GM19468 (cell line): ENCODE measurements around the gene S100Z.
"Not testable (repeated sequence)": the region's sequence is repeated elsewhere in the genome, so short reads cannot be mapped to it uniquely, and the experiment has no call there.

Experiments used
- ATAC-seq: cut with Tn5 transposase; IDR thresholded peaks from one replicate; pipeline ENCODE4 v1.9.1; 2021; ENCODE audit warnings: mild to moderate bottlenecking, moderate library complexity, moderate number of reproducible peaks; ENCODE audit not compliant: unreplicated experiment; ENCODE audit errors: extremely low read depth

Gene S100Z

GRCh38 chr5:76849419-76850291, at the start of gene S100Z:
S100Z (plus strand) TSS chr5:76850014; CDS start chr5:76875360, 25,346 bp downstream.
- no peak for ATAC-seq

GRCh38 chr5:76800579-76800978, 49.2 kb upstream of the S100Z start:
- no peak for ATAC-seq

GRCh38 chr5:76801159-76801802, 48.5 kb upstream of the S100Z start:
- ATAC-seq = no peak

- ATAC-seq = no peak
Measured at GRCh38 chr5:76801803-76802195, 48.0 kb upstream of the S100Z start.

DNA sequence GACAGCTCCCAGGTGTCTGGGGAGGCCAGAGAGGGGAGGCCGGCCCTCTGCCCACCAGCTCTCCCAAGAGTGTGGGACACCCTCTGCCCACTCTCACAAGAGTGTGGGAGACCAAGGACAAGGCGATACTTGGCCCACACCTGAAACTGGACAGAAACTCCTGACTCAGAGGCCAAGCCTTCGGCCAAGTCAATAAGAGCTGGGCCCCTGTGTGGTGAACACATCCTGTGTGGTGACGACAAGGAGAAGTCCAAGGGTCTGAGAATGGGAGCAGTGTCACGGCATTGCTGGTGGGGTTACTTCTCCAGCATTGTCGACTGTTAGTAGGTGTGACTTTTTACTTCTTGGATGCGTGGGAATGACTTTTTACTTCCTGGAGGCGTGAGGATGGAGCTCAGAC, 45.5 kb upstream of the S100Z start:
- no peak for ATAC-seq

DNA sequence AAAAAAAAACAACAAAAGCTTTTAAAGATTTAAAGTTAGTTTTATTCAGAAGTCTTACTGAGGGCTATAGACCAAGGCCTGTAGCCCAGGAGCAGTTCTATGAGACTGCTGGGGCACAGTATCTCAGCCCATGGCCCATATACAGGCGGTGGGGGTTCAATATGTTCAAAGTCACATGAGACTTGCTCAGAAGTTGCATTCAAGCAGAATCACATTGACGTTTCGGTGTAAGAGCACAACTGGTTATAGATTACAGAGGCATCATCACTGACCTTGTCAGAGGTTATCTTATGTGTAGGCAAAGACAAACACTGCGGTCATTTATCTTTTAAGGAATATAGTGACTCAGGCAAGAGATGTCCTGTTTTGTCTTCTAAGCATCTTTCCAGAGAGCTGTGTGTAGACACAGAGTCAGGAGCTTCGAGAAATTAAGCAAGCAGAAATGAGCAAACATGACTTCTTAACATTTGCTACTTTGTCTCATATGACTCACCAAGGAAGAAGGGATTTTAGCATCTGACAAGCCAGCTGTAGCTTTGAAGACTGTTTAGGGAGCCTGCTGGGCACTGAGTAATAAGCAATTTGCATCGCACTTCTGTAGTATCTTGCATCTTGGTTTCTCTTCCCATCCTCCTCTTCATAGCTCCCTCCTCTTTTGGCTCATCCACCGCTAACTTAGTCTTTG, 43.9 kb upstream of the S100Z start:
- ATAC-seq = no peak

DNA sequence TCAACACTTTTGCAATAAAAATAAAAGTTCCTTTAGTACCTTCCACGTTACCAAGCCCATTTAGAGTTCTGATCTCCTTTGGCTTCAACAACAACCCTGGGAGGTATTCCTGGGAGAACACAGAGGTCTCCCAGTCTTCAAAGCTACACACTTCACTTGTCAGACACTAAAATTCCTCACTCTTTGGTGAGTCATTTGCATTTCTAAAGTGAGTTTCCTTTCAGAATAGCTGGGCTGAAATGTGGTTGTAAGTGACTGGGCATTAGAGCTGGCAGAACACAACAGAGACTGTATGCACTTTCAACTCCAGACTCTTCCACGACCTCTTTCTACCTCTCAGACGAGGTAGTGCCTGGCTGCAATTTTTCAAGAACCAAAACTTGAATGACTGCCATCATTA, 42.5 kb upstream of the S100Z start:
- ATAC-seq = no peak

- no peak for ATAC-seq
Measured at GRCh38 chr5:76808141-76808691, 41.6 kb upstream of the S100Z start.

DNA sequence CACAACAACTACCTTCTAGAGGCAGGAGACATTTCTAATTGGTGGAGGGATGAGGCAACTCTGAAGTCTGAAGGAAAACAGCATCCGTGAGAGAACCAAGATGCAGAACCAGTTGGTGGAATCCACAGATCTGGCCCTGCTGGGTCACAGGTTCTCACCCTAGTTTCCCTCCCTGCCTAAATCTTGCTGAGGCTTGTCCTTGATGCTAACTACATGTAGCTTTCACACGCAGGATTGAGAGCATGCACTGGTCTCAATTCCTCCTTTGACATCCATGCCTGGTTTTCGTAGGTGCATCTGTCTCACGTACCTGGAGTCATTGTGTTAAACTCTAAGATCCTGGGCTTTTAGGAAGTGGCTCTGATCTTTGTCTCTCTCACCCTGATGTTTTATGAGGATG, 40.7 kb upstream of the S100Z start:
- no peak for ATAC-seq

GRCh38 chr5:76810236-76810635, 39.6 kb upstream of the S100Z start:
- ATAC-seq = no peak

DNA sequence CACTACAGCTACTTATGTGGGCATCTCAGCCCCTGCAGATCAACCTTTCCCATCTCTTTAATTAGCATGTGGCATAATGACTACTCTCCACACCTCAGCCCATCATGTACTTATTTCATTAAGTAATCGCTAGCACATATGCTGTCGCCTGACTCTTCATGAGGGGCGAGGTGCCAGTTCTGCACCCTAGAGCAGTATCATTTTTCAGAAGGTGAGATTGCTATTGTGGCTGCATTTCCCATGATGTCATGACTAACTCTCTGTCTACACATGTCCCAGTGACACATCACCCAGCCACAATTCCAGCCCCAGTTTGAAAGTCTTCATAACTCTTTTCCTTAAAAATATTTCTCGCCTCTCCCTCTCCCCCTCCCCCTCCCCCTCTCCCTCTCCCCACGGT, 38.6 kb upstream of the S100Z start:
- no peak for ATAC-seq

DNA sequence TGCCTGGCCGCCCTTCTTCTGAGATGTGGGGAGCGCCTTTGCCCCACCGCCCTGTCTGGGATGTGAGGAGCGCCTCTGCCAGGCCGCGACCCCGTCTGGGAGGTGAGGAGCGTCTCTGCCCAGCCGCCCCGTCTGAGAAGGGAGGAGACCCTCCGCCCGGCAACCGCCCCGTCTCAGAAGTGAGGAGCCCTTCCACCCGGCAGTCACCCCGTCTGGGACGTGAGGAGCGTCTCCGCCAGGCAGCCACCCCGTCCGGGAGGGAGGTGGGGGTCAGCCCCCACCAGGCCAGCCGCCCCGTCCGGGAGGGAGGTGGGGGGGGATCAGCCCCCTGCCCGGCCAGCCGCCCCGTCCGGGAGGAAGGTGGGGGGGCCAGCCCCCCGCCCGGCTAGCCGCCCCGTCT, 37.6 kb upstream of the S100Z start:
- not testable (repeated sequence) for ATAC-seq

DNA sequence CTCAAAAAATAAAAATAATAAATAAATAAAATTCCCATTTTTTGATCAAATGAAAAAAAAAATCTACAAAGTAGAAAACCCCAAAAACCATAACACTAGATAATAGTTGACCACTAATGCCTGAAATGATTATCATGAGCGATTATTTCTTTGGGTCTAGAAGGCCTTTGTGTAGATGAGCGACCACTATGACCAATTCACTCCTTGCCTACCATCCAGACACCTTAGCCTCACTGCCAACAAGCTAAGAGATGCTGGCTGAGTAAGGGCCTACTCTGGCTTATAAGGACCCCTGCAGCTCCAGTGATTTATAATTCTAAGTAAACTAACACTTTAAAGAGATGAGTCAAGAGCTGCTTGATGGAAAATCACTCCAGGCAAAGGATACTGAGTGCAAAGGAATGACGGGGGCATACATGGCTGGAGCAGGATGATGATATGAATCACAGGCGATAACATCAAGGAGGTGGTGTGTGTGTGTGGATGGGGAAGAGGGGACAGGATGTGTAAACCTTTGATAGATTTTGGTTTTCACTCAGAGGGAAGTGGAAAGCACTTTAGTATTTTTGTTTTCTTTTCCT, 35.7 kb upstream of the S100Z start:
- ATAC-seq = no peak

- no peak for ATAC-seq
Measured at GRCh38 chr5:76816110-76816831, 33.5 kb upstream of the S100Z start.

- ATAC-seq = no peak
Measured at GRCh38 chr5:76818844-76819831, 30.7 kb upstream of the S100Z start, which contains the start of gene F2RL1. F2RL1 (plus strand) TSS chr5:76819030; CDS start chr5:76819183, 153 bp downstream.

DNA sequence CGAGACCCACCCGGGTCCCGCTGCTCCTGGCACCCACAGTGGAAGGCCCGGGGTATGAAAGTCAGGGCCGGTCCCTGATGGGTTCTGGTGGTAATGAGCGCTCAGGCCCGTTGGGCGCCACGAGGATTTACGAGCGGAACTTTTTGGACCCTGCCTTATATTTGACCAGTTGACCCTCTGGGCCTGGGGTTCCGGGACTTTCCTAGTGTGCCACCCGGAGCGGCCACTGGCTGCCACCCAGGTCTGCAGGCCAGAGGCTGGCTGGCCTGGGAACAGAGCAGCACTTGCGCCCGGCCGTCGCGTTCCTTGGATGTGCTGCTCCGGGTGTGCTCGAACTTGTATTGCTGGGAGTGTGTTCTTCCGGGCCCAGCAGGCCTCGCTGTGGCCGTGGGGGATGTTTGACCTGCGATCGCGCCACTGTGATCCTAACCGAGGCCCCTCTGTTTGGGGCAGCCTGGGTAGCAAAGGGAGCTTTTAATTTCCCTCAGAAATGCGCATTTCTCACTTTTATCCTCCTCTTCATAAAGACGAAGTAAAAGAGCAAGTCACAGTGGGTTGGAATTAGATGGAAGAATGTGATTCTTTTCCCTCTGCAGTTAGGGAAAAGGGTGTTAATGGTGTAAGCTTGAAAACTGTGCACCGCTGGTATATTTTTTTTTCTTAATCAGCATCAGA, 29.8 kb upstream of the S100Z start:
- ATAC-seq = no peak

DNA sequence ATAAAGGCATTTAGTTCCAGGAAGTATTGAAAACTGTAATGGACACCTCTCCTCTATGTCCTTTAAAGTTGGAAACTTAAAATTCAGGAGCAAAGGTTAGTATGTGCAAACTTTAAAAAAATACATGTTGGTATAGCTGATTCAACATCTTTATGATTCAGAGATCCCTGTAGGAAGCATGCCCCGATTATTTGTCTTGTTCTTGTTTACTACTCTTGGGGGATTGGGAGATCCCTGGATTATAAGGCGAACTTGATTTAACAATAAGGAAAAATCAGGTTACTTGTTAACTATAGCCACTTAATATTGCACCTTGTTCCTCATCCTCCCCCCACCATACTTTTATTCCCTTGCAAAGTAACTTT, 29.3 kb upstream of the S100Z start:
- ATAC-seq = no peak

DNA sequence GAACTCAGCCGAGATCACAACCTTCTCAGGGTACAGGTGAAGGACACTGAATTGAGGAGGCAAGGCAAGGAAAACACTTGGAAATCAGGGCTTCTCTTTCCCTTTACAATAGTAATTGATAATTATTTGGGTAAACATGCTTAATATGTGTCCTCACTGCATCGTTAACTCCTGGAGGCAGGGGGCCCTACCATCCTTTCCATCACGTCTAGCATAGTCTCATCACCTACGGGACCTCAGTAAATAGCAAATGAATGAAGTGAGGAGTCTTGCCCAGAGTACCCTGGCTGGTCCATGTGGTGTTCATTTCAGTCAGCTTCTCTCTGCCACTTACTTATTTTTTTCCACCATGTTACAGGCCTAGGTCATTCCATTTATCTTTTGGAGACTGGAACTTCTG, 28.7 kb upstream of the S100Z start:
- no peak for ATAC-seq
